ENCODE data around the gene KRT4. TPM values are rescaled to one million over a fixed set of nuclear protein-coding genes. Genes with fewer than 3 reads are reported as not detected.
"Not testable (repeated sequence)": the region's sequence is repeated elsewhere in the genome, so short reads cannot be mapped to it uniquely, and the experiment has no call there.

The KRT4 gene
- total RNA-seq, 2 donors from 2014 or later = not detected

- no peak for DNase-seq
- no peaks in the 10 kb centered on the region for H3K27me3 ChIP-seq
- H3K4me1 ChIP-seq = no peaks in the 10 kb centered on the region
- intact Hi-C loops (cut with DNase I) = no loop called here
- no peaks in the 10 kb centered on the region for H3K36me3 ChIP-seq
- H3K9ac ChIP-seq (ENCODE audit: low read depth in 2 of 2, low read length in 2 of 2) = no peak overlapping the region
- no peak overlapping the region for H3K4me3 ChIP-seq
- no peak for TF ChIP-seq CTCF (IDR thresholded peaks at IDR 0.05)
- no peaks in the 10 kb centered on the region for H3K9me3 ChIP-seq
- no peak overlapping the region for H3K27ac ChIP-seq
Observed at GRCh38 chr12:52856787-52857186, 42.9 kb upstream of the KRT4 start.

GRCh38 chr12:52856077-52856476 is 42.2 kb upstream of the KRT4 start:
- H3K4me3 ChIP-seq; intact Hi-C loops (cut with DNase I); H3K4me1 ChIP-seq; H3K27me3 ChIP-seq; H3K27ac ChIP-seq; DNase-seq; H3K9ac ChIP-seq (ENCODE audit: low read depth in 2 of 2, low read length in 2 of 2); H3K9me3 ChIP-seq; H3K36me3 ChIP-seq: not testable (repeated sequence)

GRCh38 chr12:52851787-52852186 is 37.9 kb upstream of the KRT4 start:
- Histone ChIP-seq H3K36me3 (no peaks in the 10 kb centered on the region), H3K9me3 (no peaks in the 10 kb centered on the region), H3K9ac (ENCODE audit: low read depth in 2 of 2, low read length in 2 of 2) (no peak overlapping the region), H3K4me1 (no peaks in the 10 kb centered on the region), H3K27ac (no peak overlapping the region), H3K27me3 (no peaks in the 10 kb centered on the region), H3K4me3 (no peak overlapping the region)
- no peak for TF ChIP-seq CTCF (IDR thresholded peaks at IDR 0.05)
- DNase-seq = no peak
- intact Hi-C loops (cut with DNase I) = no loop called here

- no peak overlapping the region for H3K27ac ChIP-seq
- no peak overlapping the region for H3K4me3 ChIP-seq
- no peaks in the 10 kb centered on the region for H3K4me1 ChIP-seq
- no peak overlapping the region for H3K9ac ChIP-seq (ENCODE audit: low read depth in 2 of 2, low read length in 2 of 2)
- no peak for DNase-seq
- no peak for TF ChIP-seq CTCF (IDR thresholded peaks at IDR 0.05)
- no peaks in the 10 kb centered on the region for H3K36me3 ChIP-seq
- intact Hi-C loops (cut with DNase I) = no loop called here
- H3K27me3 ChIP-seq = no peaks in the 10 kb centered on the region
- no peaks in the 10 kb centered on the region for H3K9me3 ChIP-seq
Observed at GRCh38 chr12:52850681-52851080, 36.8 kb upstream of the KRT4 start.

- H3K27me3 ChIP-seq = no peaks in the 10 kb centered on the region
- intact Hi-C loops (cut with DNase I) = no loop called here
- no peak overlapping the region for H3K9ac ChIP-seq (ENCODE audit: low read depth in 2 of 2, low read length in 2 of 2)
- no peak overlapping the region for H3K27ac ChIP-seq
- no peaks in the 10 kb centered on the region for H3K9me3 ChIP-seq
- no peak overlapping the region for H3K4me3 ChIP-seq
- DNase-seq = no peak
- no peaks in the 10 kb centered on the region for H3K36me3 ChIP-seq
- no peak for TF ChIP-seq CTCF (IDR thresholded peaks at IDR 0.05)
- H3K4me1 ChIP-seq = no peaks in the 10 kb centered on the region
Observed at GRCh38 chr12:52849511-52849910, 35.6 kb upstream of the KRT4 start.

- Histone ChIP-seq H3K27ac (no peak within 1 kb of the TSS), H3K4me1 (no peaks in the 10 kb centered on the region), H3K9me3 (no peaks in the 10 kb centered on the region), H3K4me3 (no peak within 1 kb of the TSS), H3K9ac (ENCODE audit: low read depth in 2 of 2, low read length in 2 of 2) (no peak within 1 kb of the TSS), H3K27me3 (no peaks in the 10 kb centered on the region), H3K36me3 (no peaks in the 10 kb centered on the region)
- DNase-seq = no peak
- intact Hi-C loops (cut with DNase I) = no loop called here
- TF ChIP-seq CTCF (IDR thresholded peaks at IDR 0.05) = no peak
Observed at GRCh38 chr12:52848661-52849255, 34.8 kb upstream of the KRT4 start, which contains the start of gene KRT78. TSS of gene KRT78 (minus strand) at chr12:52848994. CDS start at chr12:52848930, 64 bp downstream.

All from colonic mucosa (tissue), 4 donors.